GM18508 (cell line): Measurements from ENCODE around the gene MKRN1.
"Not testable (repeated sequence)": the region's sequence is repeated elsewhere in the genome, so short reads cannot be mapped to it uniquely, and the experiment has no call there.

Source experiments
- ATAC-seq: cut with Tn5 transposase; IDR thresholded peaks from one replicate; pipeline ENCODE4 v1.9.1; 2021; ENCODE audit warnings: moderate number of reproducible peaks; ENCODE audit not compliant: insufficient read depth, unreplicated experiment

Gene MKRN1

DNA sequence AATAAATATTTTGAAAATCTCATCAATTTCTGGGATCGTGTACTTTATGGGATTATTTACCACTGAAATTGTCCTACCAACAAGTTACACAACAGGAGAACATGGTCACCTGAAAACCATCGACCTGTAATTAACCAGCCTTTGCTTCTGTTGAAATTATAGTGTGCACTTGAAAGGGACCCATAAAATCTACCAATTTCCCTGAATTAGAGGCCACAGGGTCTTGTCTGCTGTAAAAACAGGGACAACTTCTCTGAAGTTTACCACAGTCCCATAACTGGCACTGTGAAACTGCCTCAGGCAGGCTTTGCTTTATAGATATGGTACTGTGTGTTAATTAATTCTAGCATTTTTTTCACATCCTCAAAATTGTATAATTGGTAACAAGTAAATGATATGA lies 37.8 kb downstream of the MKRN1 start:
- ATAC-seq, result no peak

DNA sequence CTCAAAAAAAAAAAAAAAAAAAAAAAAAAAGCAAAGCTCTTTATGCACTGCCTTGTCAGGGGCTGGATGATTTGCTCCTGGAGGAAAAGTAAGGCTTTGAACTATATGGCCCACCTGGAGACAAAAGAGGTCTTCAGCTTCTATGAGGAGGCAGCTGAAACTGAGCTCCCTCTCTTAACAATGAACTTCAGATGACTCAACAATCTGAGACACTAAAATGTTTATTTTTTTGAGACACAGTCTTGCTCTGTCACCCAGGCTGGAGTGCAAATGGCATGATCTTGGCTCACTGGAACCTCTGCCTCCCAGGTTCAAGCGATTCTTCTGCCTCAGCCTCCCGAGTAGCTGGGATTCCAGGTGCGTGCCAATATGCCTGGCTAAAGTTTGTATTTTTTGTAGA lies 38.7 kb downstream of the MKRN1 start:
- ATAC-seq, result no peak

DNA sequence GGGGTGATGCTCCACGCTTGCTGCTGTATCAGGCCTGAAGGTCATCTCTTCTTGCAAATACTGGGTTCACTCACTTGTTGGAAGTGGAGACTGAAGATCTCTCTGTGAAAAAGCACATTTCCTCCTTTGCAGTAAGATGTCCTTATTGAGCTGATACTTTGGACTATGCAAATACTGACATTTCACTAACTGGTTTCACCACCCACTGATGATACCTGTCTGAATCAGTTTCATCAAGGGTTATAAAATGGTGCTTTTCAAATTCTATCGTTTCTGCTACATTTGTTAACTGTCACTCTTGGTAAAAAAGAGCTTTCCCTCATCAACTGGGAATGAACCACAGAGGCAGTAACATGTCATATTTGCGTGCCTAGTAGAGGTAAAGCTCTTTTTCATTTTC lies 39.9 kb downstream of the MKRN1 start:
- peak; percentile 61 for ATAC-seq

DNA sequence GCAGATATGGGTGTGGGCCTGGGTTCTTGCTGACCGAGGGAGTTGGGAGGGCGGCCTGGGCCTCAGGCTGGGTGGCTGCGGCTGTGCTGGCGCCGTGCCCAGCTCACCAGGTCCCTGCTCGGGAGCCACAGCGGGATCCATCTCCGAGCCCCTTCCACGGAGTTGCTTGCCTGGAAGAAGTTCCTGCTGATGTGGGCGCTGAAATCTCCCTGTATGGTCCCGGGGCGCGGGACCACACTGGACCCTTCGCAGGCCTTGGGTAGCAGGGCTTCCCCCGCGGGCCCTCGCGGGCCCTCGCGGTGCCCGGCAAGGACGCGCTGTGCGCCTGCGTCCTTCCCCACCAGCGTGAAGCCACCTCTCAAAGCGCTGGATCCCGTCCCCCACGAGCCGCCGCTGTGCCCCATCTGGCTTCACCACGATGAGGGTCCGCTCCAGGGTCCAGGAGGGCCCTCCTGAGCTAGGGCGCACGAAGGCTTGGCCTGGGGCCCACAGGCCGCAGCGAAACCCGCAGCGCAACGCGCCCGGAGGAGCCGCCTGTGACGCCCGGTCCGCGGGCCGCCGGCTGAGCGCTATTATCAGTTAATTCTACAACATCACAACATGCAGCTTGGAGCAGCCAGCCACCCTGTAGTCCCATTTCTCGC lies 43.9 kb downstream of the MKRN1 start:
- ATAC-seq, result no peak

DNA sequence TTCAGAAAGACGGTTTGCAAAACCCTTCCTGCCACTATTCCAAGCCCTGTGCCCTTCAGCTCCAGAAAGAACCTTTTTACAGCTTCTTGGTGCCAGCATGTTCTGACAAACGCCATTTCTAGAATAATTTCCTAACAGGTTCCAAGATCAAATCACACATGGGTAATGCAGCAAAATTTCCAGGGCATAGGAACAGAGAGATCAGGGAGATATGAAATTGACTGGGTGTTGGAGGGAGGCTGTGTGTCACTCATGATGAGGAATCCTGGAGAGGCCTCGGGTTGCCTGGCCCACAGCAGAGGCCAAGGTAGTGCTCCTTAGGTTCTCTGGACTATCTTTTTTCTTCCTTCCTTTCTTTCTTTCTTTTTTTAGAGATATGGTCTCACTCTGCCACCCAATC lies 45.9 kb downstream of the MKRN1 start:
- ATAC-seq, result no peak

DNA sequence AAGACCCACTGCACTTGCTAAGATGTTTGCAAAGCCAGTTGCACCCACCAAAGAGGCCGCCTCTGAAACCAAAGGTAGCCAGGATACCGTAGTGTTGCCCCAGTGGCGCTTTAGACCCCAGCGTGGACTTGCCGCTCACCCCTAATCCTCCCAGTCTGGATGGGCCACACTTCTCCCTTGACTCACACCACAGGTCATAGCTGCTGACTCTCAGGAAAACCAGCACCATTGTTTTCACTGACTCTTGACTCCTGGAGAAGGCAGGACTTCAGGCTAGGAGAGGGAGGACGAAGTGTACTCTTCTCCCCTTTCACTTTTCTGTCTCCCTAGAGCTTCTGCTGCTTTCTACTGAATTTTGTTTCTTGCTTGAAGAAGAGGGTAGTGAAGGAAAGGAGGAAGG lies 53.2 kb downstream of the MKRN1 start:
- ATAC-seq, result no peak

DNA sequence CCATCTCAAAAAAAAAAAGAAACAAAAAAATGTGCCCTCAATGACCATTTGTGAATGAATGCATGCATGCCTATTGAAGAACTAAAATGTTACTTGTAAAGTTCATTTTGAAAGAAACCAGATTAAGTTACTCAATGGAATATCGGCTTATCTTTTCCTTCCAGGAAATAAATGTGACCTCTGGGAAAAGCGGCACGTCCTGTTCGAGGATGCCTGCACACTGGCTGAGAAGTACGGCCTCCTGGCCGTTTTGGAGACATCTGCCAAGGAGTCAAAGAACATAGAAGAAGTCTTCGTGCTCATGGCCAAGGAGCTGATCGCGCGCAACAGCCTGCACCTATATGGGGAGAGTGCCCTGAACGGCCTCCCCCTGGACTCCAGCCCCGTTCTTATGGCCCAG lies 53.6 kb downstream of the MKRN1 start:
- ATAC-seq, result no peak

DNA sequence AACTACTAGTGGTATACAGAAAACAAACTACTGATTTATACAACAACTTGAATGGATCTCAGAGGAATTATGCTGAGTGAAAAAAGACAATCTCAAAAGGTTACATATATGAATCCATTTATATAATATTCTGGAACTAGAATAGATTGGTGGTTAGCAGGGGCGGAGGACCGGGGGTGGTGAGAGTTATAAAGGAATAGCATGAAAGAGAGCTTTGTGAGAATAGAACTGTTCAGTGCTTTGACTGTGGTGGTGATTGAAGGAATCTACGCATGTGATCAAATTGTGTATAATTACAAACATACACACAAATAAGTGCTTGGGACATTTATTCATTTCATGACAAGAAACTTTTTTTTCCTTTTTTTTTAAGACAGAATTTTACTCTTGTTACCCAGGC lies 55.8 kb downstream of the MKRN1 start:
- ATAC-seq, result no peak

DNA sequence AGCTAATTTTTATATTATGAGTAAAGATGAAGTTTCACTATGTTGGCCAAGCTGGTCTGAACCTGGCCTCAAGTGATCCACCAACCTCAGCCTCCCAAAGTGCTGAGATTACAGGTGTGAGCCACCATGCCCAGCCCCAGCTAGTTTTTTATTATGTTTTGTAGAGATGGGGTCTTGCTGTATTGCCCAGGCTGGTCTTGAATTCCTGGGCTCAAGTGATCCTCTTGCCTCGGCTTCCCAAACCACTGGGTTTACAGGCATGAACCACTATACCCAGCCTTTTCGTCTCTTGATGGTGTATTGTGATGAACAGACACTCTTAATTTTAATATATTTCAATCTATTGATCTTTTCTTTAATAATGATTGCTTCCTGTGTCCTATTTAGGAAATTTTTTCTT lies 57.8 kb downstream of the MKRN1 start:
- no peak for ATAC-seq

DNA sequence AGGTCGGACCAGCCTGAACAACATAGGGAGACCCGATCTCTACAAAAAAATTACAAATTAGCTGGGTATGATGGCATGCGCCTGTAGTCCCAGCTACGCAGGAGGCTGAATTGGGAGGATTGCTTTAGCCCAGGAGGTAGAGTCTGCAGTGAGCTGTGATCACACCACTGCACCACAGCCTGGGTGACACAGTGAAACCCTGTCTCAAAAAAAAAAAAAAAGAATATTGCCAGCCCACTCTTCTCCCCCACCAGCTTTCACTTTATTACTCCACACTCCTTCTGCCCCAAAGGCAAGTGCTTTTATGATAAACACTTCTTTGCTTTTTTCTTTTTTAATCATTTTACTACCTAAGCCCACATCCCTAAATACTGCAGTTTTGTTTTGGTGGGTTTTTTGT lies 60.7 kb downstream of the MKRN1 start:
- no peak for ATAC-seq

DNA sequence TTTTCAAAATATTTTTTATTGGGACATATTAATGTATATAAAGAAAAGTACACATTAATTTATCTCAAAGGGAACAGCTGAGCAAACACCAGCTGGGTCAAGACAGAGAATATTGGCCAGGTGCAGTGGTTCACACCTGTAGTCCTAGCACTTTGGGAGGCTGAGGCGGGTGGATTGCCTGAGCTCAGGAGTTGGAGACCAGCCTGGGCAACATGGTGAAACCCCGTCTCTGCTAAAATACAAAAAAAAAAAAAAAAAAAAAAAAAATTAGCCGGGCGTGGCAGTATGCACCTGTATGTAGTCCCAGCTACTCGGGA lies 61.2 kb downstream of the MKRN1 start:
- ATAC-seq, result not testable (repeated sequence)

DNA sequence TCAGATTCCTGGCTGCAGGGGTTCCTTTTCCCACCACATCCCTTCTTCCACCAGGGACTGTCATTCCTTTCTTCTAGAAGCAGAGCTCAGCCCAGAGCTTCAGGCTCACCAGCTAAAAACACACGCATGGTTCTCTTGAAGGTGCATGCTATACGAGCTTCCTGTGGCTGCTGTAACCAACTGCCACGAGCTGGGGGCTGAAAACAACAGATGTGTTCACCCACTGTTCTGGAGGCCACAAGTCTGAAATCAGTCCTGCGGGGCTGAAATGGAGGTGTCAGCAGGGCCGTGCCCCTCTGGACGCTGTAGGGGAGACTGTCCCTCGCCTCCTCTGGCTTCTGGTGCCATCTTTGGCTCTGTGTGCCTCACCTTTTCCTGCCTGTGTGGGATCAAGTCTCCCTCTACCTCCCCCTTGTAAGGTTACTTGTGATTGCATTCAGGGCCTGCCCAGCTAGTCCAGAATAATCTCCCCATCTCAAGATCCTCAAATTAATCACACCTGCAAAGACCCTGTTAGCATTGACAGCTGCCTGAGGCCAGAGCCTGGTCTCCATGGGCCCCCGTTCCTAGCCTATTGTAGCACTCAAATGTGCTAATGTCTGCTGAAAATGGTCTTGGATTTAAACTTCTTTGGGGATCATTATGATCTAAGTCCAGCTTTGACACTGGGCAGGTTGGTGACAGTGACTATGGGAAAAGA lies 61.7 kb downstream of the MKRN1 start:
- ATAC-seq, result no peak

DNA sequence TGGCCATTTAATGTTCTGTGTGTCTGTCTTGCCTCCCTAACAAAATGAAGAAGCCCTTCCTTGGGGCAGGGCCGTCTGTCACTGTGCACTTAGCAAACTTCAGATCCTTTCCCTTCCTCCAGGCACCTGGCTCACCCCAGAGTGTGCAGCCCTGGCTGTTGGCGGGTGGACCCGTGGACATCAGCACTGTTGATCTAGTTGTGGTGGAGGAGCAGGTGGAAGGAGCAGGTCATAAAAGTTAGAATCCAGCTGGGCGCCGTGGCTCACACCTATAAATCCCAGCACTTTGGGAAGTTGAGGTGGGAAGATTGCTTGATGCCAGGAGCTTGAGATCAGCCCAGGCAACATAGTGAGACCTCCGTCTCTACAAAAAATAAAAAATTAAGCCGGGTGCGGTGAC lies 62.7 kb downstream of the MKRN1 start:
- no peak for ATAC-seq

DNA sequence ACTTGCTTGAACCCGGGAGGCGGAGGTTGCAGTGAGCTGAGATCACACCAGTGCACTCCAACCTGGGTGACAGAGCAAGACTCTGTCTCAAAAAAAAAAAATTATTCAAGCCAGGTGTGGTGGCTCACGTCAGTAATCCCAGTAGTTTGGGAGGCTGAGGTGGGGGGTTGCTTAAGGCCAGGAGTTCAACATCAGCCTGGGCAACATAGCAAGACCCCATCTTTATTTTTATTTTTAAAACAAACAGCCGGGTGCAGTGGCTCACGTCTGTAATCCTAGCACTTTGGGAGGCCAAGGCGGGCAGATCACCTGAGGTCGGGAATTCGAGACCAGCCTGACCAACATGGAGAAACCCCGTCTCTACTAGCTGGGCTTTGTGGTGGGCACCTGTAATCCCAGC lies 63.5 kb downstream of the MKRN1 start:
- not testable (repeated sequence) for ATAC-seq

DNA sequence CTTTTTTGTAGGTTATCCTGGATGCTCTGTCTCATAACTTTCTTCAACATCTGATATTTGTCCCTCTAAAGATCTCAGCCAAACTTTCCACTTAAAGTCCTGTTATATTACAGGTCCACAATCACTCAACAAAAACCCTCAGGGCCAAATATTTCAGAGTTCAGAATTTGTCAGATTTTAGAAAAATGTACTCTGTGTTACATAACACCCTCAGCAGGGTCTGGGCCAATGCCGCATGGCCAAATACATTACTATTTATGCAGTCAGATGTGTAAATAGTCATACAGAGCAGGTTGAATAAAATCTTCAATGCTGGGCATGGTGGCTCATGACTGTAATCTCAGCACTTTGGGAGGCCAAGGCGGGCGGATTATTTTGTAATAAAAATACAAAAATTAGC lies 63.9 kb downstream of the MKRN1 start:
- no peak for ATAC-seq

DNA sequence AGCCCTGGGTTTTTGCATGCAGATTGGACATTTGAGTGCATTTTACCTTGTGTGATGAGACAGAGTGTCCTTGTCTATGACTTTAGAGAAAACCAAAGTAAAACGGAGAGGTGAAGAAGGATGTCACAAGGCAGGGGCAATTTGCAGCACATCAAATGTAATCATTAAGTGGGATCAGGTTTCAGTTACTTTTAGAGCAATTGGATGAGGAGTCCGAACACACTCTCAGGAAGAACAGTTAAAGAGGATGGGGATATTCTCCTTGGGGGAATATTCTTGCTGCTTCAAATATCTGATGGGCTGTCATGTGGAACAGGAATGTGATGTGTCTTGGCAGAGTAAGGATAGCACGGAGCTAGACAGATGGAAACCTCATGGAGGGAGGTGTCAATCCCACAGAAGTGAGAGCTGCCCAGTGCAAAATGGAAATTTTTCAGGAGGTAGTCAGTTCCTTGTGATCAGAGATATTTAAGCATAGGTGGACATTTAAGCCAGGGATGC lies 74.7 kb downstream of the MKRN1 start:
- no peak for ATAC-seq

DNA sequence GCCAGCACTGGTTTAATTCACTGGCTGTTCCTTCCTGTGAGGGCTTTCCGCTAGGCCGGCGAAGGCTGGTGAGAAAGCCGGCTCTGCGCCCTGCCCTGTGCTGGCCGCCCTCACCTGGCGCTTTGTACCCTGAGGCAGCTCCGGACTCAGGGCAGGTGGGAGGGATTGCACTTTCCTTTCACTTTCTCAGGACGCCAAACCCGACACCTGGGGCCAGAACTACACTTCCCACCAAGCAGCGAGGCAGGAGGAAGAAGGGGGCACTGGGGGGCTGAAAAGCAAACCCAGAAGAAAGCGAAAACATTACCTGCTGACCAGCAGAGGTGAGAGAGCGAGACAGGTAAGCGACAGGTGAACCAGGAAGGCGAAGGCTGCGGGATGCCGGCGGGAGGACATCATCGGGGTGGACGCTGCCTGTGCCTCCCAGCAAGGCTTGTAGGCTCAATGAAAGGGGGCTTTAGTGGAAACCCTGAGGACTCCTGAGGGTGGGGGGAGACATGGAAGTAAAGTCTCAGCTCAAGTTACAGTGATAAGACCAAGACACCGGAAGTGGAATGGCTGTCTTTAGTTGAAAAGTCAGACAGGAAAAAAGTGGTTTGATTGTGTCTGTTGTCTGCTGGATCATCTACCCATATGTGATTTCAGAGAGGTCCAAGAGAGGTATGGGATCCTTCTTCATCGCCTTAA lies 75.3 kb downstream of the MKRN1 start, which contains the start of gene RAB19:
TSS of gene RAB19 (plus strand) at position 181 of the 687 bp plus-strand sequence. CDS start 3,589 bp downstream, outside the sequence.
- no peak for ATAC-seq
